ENCODE results near the gene AKR1C1.

GRCh38 chr10:4983615-4984216 is 20.5 kb downstream of the AKR1C1 start:
- no peak for TF ChIP-seq CTCF (IDR thresholded peaks at IDR 0.05)
- TF ChIP-seq POLR2A (IDR thresholded peaks at IDR 0.05): no peak

Measured in testis (tissue), 2 donors.